ENCODE data around the gene USP47.

- TF ChIP-seq SPI1 (IDR thresholded peaks at IDR 0.05; ENCODE audit: low read depth, low read length) (no peak), POLR2A (IDR thresholded peaks at IDR 0.05; ENCODE audit: low read depth, low read length) (no peak), POLR2AphosphoS5 (IDR thresholded peaks at IDR 0.05; ENCODE audit: low read depth, low read length) (no peak), TAF1 (IDR thresholded peaks at IDR 0.05; ENCODE audit: low read depth, low read length) (no peak)
Measured at GRCh38 chr11:11956006-11956405, 114.2 kb downstream of the USP47 start.

Measured in GM12891 (cell line).